Activated T-helper 1 cell treated with Interleukin-2 at 50 U/mL for 16 hours (primary cell): Measurements from ENCODE around the gene GADD45GIP1.

Source experiments
- DNase-seq: peaks from one replicate; pipeline ENCODE4 v3.0.0-alpha.2; 2020; ENCODE audit warnings: low read depth

GADD45GIP1 gene

DNA sequence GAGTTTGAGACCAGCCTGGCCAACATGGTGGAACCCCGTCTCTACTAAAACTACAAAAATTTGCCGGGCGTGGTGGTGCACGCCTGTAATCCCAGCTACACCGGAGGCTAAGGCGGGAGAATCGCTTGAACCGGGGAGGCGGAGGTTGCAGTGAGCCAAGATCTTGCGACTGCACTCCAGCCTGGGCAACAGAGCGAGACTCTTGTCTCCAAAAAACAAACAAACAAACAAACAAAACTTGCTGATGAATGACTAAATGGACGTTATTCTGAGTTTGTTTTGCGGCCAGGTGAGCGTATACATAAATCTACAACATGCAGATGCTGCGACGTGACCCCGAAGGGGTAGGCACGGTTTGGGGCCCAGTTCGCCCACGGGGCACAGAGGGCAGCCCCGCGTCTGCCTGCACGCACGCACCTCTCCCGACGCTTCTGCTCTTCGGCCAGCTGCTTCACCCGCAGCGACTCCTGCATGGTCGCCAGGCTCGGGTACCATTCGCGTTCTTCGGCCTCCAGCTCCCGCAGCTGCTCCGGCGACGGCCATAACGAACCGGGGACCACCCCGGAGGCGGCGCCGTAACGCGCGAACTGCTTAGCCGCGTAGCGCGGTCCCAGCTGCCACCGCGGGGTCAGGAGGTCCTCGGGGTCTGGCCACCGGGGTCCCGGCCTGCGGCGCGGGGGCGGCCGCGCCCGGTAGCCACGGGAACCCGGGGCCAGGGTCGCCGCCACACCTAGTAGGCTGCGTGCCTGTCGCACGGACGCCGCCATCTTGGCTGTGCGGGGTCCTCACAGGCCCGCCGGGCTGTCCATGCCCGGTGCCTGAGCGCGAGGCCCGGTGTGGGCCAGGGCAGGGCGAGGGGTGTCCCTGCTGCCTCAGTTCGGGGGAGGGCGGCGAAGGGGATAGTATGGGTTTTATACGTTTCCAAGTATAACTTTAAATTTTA lies at the start of gene GADD45GIP1:
TSS of gene GADD45GIP1 (minus strand) at position 778 of the 943 bp plus-strand sequence. CDS start at position 767, 11 bp downstream.
- DNase-seq: peak; percentile 66

DNA sequence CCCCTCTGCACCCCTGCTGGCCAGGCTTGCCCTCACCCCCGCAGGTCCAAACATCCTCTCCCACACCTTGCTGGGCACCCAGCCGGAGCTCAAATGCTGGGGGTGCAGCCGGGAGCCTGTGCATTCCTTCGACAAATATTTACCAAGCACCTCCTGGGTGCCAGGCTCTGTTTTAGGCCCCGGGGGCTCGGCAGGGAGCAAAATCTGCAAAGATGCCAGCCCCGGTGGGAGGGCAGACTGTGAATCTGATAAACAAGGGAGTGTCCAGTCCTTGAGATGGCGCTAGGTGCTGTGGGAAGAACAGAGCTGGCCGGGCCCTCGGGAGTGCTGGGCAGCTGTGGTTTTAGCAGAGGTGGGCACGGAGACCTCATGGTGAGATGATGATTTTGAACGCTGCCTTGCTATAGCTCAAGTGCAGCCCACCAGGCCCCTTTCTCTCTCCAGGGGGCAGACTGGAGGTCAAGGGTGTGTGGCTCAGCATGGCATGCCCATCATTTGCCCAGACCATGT lies 48.9 kb upstream of the GADD45GIP1 start:
- no peak for DNase-seq

DNA sequence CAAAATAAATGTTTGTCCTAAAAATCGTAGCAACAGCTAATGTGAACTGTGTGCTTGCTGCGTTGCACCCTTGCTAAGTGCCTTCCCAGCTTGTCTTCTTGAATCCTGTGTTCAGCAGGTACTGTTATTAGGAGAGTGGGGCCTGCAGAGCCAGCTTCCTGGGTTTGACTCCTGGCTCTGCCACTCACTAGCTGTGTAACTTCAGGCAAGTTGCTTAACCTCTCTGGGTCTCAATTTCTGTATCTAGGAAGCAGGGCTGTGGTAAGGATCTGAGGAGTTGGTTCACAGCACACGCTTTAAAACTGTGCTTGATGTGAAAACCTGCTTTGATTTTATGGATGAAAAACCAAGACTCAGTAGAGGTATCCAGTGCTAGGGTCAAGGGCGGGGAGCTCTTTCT lies 48.2 kb upstream of the GADD45GIP1 start:
- no peak for DNase-seq

DNA sequence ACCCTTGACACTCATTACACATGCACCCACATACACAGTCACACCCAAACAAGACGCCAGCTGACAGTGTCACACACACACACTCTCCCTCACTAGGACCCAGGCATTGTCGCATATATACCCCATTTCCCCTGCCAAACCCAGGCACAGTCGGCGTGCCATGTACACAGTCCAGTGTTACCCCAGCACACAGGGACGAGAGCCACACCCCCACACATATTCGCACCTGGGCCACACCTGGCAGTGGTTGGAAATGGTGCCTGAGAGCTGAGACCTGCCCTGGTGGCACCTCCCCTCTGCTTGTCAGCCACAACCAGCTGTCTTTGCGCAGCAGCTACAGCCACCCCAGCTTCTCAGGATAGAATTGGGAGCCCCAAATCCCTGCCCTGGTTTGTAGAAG lies 47.2 kb upstream of the GADD45GIP1 start:
- DNase-seq: no peak

DNA sequence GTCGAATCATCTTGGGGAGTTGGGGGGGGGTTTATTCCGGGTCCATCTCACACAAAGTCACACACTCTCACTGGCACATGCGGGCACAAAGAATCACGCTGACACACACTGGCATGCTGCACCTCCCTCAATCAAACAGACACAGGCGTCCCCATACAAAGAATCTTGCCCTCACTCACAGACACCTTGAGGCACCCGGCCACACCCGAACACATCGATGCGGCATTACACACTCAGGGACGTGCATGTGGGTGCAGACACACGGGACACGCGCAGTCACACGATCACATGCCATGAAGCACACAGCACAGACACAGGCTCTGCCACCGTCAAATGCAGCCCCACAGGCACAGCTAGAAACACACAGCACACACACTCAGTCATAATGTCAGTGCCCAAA lies 46.1 kb upstream of the GADD45GIP1 start:
- DNase-seq: no peak

DNA sequence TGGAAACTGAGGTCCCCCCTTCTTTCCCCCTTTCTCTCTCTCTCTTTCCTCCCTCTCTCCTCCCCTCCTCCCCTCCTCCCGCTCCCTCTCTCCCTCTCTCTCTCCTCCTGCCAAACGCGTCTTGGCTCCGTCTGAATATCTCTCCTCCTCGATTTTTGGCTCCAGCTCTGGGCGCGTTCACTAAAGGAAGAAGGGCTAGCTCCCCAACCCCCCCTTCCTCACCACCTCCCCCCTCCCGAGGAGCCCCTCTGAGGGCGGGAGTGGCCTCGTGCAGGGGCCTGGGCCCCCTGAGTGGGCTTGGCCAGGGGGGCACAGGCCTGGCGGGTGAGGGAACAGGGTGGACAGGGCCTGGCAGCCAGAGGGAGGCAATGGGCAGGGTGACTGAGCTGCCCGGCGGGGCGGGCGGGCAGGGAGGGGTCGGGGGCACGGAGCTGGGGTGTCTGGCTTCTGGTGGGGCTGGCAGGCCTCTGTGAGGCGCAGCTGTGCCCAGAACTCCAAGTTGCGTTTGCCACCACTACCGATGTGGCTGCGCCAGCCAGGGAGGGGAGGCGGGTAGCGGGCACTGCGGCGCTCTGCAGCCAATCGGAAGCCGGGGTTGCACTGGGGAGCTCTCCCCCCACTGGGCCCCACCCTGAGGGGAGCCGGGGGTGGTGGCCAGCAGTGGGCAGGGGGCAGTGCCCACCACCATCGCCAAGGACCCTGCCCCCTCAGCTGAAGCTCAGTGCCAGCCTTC lies 45.3 kb upstream of the GADD45GIP1 start:
- DNase-seq: no peak

DNA sequence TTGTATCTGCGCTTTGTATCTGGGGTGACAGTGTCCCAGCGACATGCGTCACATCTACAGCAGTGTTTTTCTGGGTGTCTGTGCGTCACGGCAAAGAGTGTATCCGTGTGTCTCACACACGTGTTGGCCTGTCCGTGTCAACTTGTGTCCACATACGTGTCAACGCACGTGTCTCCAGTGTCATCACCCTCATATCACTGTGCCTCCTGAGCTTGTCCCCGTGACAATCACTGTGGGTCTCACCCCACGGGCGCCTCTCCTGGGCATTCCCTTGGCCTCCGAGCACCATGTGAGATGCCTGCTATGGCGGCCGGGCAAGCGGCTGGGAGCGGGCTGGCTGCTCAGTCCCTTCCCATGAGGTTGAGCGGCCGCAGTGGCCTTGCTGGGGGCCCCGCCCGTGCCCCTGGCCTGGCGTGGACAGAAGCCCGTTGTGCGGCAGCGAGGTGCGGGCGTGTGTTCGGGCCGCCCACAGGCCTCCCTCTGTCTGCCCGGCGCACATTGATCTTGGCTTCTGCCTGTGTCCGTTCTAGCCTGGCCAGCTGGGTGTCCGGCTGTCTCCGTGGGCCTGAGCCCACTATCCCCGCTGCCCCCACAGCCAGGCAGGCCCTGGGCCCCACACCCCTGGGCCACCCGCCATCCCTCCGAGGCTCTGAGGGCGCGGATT lies 44.6 kb upstream of the GADD45GIP1 start:
- no peak for DNase-seq

DNA sequence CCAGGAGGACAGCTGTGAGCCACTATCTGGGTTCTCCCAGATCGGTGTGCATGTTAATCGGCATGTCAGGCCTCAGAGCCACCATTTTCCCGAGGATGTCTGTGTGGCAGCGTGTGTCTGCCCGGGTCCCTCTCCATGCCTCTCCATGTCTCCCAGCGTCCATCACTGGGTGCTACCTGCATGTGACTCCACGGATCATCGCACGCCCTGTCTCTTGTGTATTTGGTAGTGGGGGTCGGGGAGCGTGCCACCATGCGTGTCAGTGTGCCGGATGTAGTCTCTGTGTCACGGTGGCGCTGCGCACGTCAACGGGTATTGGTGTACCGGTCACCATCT lies 44.1 kb upstream of the GADD45GIP1 start:
- no peak for DNase-seq

DNA sequence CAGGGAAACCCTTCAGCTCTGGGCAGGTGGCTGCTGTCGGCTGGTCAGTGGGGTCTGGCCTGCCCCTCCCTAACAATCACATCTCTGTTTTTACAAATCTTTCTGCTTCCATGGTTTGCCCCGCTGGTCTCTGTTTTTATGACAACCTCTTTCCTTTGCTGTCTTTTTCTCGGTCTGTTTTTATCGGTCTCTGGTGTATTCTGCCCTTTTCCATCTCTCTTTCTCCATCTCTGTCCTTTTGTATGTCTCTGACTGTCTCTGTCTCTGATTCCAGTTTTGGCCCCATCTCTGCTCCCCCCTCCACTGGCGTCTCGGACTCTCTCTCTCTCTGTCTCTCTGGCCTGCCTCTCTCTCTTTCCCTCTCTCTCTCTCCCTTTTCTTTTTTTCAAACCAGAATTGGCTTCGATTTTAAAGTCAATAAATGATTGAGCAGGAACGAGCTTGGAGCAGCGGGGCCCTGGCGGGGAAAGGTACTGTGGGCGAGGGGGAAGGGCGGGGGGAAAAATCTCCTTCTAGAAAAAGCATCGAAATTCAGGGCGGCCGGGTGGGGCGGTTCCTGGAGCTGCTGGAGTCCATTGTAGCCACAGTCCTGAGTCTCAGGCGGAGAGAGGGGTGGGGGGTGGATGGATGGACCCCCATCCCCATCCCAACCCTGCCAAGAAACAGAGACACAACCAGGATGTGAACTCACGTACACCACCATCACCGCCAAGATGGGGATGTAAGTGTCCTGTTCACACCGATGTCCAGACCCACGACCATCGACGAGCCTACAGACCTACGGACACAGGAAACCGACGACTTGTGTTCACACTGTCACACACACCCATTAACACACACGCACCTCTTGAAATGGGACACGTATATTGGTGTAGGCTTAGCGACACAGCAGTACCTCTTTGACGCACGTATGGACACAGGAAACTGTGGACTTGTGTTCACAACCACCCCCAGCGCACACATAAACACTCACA lies 41.2 kb upstream of the GADD45GIP1 start:
- no peak for DNase-seq

DNA sequence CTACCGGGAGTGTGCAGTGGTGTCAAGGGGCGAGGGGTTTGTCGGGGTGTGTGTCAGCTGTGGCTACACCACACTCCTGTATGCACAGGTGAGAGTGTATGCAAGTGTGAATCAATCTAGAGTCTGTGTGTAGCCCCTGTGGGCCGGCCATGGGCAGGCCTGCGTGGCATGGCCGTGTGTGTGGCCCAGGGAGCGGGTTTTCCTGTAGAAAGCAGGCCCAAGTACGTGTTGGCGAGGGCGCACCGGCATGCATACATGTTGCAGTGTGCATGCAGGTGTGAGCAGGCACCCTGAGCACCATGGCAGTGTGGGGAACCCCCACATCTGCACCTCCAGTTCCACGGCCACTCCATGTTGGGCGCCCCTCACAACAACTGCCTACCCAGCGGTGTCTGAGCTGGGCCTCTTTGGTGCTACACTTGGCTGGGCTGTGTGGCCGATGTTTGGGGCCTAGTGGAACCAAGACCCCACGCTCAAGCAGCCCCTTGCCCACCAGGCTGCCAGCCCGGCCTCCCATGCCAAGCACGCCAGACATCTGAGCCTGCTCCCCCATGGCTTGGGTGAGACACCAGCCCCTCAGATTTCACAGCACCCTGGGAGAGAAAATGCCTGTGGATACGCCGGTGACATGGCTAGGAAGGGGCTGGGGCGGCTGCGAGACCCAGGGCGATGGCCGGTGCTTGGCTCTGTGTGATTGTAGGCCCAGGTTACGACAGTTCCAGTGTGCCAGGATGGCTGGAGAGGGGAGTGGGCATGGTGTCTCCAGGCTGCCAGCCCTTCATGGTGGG lies 40.4 kb upstream of the GADD45GIP1 start:
- DNase-seq: no peak

DNA sequence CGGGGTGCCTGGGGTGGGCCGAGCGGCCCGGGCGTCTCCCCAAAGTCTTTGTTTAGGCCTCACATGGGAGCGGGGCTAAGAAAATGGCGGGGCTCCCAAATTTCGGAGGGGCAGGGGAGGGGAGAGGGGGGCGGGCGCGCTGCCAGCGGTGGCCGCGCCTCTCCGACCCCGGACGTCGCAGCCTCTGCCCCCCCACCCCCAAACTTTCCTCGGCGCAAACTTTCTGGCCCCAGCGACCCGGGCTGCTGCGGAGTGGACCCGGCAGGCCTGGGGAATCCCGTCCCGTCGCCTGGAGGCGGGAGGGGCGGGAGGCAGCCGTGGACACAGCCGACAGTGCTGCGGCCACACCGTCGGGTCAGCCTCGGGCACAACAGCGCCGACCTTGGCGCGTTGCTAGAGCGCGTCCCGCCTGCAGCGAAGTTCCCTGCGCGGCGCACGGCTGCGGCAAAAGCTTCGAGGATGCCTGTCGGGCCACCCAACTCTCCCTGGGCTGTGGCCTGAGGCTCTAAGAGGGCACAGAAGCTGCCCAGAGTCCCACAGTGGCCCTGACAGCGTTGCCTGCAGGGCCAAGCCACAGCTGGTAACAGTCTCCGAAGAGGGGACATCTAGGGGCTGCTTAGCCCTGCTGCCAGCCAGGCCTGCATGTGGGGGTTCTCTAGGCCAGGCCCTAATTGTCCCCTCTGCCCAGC lies 39.5 kb upstream of the GADD45GIP1 start:
- DNase-seq: no peak

DNA sequence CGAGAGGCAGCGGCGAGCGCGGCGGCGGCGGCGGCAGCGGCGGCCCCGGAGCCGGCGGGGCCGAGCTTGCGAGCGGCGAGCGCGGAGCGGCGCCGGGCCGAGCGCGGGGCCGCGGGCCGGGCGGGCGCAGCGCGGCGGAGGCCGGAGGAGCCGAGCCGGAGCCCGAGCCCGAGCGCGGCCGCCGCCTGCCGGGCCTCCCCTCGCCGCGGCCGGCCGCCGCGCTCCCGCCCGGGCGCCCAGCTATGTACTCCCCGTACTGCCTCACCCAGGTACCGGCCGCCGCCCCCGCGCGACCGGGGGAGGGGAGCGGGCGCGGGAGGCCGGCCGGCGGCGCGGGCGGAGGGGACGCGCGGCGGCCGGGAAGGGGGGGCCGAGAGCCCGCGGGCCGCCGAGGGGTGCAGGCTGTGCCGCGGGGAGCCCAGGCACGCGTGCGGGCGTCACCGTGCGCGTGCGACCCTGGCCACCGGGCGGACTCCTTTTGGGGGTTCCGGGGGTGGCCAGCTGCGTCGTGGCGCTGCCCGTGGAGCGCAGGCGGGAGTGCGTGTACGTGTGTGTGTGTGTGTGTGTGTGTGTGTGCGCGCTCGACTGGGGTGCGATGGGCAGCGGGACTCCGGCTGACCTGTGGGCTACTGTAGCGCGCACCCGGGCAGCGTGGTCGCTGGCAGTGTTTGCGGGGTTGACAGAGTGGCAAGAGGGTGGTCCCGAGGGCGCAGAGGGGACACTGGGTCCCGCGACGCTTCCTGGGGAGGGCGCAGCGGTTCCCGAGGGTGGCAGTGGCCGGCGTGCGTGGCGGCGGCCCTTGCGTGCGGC lies 38.8 kb upstream of the GADD45GIP1 start:
- DNase-seq: no peak

DNA sequence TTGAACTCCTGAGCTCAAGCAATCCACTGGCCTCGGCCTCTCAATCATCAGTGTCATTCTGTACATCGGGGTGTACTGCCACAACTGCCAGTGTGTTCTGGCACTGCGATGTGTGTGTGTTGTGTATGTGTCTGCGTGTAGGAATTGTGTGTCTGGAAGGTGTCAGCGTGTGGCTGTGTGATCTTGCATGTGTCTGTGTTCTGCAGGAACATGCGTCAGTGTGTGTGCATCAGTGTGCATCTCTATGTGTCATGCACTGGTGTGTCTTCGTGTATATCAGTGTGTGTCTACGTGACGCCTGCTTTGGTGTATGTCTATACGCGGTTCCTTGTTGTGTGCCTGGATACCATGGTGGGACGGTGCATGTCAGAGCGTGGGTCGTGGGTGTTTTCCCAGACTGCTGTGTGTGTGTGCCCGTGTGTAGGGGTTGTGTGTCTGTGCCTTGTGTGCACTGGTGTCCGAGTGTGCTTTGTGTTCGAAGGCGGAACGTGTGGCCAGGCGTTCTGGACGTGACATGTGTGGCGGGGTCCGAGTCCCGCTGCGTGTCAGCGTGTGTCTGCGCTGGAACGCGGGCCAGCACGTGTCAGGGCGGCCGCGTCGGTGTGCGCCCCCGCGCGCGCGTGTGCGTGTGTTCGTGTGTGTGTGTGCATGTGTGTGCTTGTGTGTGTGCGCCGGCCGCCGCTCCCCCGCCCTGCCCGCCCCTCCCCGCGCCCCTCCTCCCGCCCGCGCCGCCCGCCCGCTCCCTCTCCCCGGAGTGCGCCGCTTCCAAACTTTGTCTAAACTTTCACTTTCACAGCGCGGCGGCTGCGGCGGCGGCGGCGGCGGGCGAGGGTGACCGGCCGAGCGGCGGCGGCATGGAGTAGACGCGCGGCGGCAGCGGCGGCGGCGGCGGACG lies 37.9 kb upstream of the GADD45GIP1 start, which contains the start of gene NFIX:
TSS of gene NFIX (plus strand) at position 775 of the 895 bp plus-strand sequence. CDS start 363 bp downstream, outside the sequence.
- peak; percentile 24 for DNase-seq

DNA sequence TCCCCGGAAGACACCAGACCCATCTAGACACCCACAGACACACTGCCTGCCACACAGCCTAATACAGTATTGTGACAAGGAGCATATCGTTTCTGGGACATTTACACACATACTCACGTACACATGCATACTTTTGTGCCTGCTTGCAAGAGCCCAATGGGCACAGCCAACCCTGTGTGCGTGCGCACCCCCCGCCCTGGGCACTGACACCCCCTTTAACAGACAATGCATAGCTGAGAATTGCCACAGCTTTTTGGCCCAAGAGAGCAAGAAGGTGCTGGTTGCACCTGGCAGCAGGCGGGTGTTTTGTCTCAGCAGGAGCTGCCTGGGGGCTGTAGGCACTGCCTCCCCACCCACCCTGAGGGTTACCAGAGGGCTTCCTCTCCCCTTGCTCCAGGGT lies 36.5 kb upstream of the GADD45GIP1 start:
- DNase-seq: no peak

DNA sequence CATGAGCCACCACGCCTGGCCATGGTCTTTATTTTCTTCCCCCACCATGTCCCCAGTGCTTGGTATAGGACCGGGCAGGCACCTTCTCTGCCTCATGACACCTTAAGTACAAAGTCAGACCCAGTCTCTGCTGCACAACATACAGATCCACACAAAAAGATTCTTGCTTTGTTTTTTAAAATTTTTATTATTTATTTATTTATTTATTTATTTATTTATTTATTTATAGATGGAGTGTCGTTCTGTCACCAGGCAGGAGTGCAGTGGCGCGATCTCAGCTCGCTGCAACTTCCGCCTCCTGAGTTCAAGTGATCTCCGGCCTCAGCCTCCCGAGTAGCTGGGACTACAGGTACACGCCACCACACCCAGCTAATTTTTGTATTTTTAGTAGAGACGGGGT lies 35.7 kb upstream of the GADD45GIP1 start:
- no peak for DNase-seq

DNA sequence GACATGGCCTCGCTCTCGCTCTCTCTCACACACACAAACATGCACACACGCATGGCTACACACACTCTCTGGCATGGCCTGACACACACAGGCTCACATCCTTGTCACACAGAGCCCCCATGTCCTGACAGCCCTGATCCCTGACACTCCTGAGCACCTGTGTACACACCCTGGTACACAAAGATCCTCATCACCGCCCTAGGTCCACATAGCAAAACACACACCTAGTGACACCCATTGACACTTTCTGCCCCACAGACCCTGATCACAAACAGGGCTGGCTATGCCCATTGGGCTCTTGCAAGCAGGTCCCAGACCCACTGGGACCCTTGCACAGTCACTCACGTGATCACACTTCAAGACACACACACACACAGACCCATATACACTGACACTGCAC lies 34.3 kb upstream of the GADD45GIP1 start:
- no peak for DNase-seq

DNA sequence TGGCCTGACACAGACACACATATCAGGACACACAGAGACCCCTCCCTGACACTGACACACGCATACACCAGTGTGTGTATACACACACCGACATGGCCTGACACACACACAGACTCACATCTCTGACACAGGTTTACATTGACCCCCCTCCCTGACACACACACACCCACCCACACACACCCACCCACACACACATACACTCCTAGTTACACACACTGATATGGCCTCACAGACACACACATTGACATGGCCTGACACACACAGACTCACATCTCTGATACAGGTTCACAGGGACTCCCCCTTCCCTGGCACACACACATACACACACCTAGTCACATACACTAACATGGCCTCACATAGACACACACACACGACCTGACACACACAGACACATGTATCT lies 33.8 kb upstream of the GADD45GIP1 start:
- no peak for DNase-seq

DNA sequence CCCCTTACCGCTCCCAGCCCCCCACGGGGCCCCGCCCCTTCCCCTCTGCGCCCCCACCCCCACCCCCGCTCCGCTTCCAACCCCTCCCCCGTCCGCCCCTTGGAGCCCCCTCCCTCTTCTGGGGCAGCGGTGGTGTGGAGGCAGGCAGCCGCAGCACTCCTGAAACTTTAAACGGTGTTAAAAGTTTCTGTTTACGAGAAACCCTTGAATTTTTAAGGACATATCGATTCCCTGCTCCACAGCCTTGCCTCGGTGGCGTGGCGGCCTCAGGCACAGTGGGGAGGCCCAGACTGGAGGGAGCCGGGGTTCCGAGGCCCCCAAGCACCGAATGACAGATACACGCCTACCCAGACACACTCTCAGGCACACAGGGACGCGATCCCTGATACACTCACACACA lies 33.4 kb upstream of the GADD45GIP1 start:
- no peak for DNase-seq
